Liver (tissue), 3 donors: ENCODE data around the gene DNAJC7.
A peak's percentile ranks its signal among the peaks of the same experiment; 100 is the strongest.

Source experiments
- EGR1 ChIP-seq, 2 donors: IDR thresholded peaks; 2 replicates each; pipeline ENCODE4 v1.6.1; 2016 to 2018; ENCODE audit warnings: antibody characterized with exemption in 2 of 2, low read depth in 2 of 2
- MAX ChIP-seq: IDR thresholded peaks from 2 replicates; pipeline ENCODE4 v1.6.1; 2016; ENCODE audit warnings: antibody characterized with exemption
- SP1 ChIP-seq: IDR thresholded peaks from 2 replicates; pipeline ENCODE4 v1.6.1; 2018; ENCODE audit warnings: antibody characterized with exemption, mild to moderate bottlenecking
- YY1 ChIP-seq: IDR thresholded peaks from 2 replicates; pipeline ENCODE4 v1.6.1; 2016; ENCODE audit warnings: antibody characterized with exemption, mild to moderate bottlenecking
- ZBTB33 ChIP-seq: IDR thresholded peaks from 2 replicates; pipeline ENCODE4 v1.6.1; 2016; ENCODE audit warnings: antibody characterized with exemption
- TF ChIP-seq, protein P1 (sequence below): fragments of 150-350 bp; IDR thresholded peaks from 2 replicates; pipeline ENCODE4 v1.5.1; 2017; ENCODE audit warnings: improper control_type of control experiment, low read depth, low read length; ENCODE audit not compliant: missing input control
- TF ChIP-seq, protein P2 (sequence below): IDR thresholded peaks from 2 replicates; pipeline ENCODE4 v1.6.1; 2016; ENCODE audit warnings: antibody characterized with exemption
- donor health status: healthy.
- donor health status: healthy.

DNA sequence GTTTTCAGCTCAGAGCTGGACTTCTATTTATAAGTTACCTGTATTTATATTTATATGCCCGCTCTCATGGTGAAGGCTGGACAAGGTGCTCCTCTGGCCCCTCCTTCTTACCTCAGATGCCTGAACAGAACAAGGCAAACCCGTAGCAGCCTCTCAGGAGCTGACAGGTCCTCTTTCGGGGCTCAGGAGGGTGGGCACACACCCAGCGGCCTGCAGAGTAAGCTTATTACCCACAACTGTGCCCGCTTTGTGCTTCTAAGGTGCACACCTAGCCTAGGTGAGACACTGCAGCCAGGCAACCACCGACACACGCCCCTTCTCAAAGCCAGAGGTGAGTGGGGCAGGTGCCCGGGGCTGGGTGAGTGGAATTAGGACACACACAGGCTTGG, 7.9 kb upstream of the DNAJC7 start:
- TF ChIP-seq MAX = no peak
- TF ChIP-seq, protein P1, sequence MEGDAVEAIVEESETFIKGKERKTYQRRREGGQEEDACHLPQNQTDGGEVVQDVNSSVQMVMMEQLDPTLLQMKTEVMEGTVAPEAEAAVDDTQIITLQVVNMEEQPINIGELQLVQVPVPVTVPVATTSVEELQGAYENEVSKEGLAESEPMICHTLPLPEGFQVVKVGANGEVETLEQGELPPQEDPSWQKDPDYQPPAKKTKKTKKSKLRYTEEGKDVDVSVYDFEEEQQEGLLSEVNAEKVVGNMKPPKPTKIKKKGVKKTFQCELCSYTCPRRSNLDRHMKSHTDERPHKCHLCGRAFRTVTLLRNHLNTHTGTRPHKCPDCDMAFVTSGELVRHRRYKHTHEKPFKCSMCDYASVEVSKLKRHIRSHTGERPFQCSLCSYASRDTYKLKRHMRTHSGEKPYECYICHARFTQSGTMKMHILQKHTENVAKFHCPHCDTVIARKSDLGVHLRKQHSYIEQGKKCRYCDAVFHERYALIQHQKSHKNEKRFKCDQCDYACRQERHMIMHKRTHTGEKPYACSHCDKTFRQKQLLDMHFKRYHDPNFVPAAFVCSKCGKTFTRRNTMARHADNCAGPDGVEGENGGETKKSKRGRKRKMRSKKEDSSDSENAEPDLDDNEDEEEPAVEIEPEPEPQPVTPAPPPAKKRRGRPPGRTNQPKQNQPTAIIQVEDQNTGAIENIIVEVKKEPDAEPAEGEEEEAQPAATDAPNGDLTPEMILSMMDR = no peak
- TF ChIP-seq, protein P2, sequence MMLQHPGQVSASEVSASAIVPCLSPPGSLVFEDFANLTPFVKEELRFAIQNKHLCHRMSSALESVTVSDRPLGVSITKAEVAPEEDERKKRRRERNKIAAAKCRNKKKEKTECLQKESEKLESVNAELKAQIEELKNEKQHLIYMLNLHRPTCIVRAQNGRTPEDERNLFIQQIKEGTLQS = peak; percentile 5
- TF ChIP-seq EGR1 (IDR thresholded peaks at IDR 0.05; ENCODE audit: low read depth in 2 of 2) = no peak
- TF ChIP-seq ZBTB33 = no peak
- no peak for TF ChIP-seq SP1
- no peak for TF ChIP-seq YY1
